OCI-LY7 (cell line): ENCODE measurements around the gene PFKFB4. TPM values are rescaled to one million over a fixed set of nuclear protein-coding genes. Genes with fewer than 3 reads are reported as not detected.
A peak's percentile ranks its signal among the peaks of the same experiment; 100 is the strongest.

Experiments
- BruUV-seq: library from RNA; stranded (reverse); fragments of 400-500 nt; replicated peaks from 2 replicates; lab custom pipeline; 2021; lab: Mats Ljungman, UMichigan
- CTCF ChIA-PET: fragments of 300-600 bp; sonication (Branson Sonifier 250); formaldehyde crosslinking; loops from one replicate; lab custom pipeline; 2022; ENCODE audit warnings: antibody characterized with exemption; ENCODE audit not compliant: unreplicated experiment; lab: Charles Lee
- POLR2A ChIA-PET: fragments of 300-600 bp; sonication (Branson Sonifier 250); formaldehyde crosslinking; loops from one replicate; lab custom pipeline; 2022; ENCODE audit warnings: antibody characterized with exemption; lab: Charles Lee
- DNase-seq: peaks from one replicate; pipeline ENCODE4 v3.0.0-alpha.2; 2015; ENCODE audit warnings: low spot score
- H2AFZ ChIP-seq: fragments of 200-600 bp; sonication (generic), shearing (Covaris generic); 2 replicates; pipeline ENCODE4 v1.6.1; 2014; ENCODE audit warnings: mild to moderate bottlenecking, antibody characterized with exemption, low read length, moderate library complexity
- H3K27ac ChIP-seq: fragments of 200-600 bp; sonication (generic); 2 replicates; pipeline ENCODE4 v1.5.1; 2014; ENCODE audit warnings: mixed run types, low read depth, mild to moderate bottlenecking, moderate library complexity, low read length, inconsistent platforms; ENCODE audit not compliant: poor library complexity, severe bottlenecking
- H3K36me3 ChIP-seq: fragments of 200-600 bp; sonication (generic); 2 replicates; pipeline ENCODE4 v1.6.1; 2014; ENCODE audit warnings: mild to moderate bottlenecking, antibody characterized with exemption, low read length, moderate library complexity, mixed read lengths; ENCODE audit not compliant: insufficient read depth
- H3K4me1 ChIP-seq: fragments of 200-600 bp; sonication (generic); 2 replicates; pipeline ENCODE4 v1.5.1; 2014; ENCODE audit warnings: mild to moderate bottlenecking, low read length; ENCODE audit not compliant: insufficient read depth, poor library complexity, severe bottlenecking
- H3K4me2 ChIP-seq: fragments of 200-600 bp; sonication (generic); 2 replicates; pipeline ENCODE4 v1.6.1; 2014; ENCODE audit warnings: mild to moderate bottlenecking, low read length
- H3K4me3 ChIP-seq: fragments of 200-600 bp; sonication (generic); 2 replicates; pipeline ENCODE4 v1.5.1; 2014; ENCODE audit warnings: mild to moderate bottlenecking, low read depth, low read length; ENCODE audit not compliant: poor library complexity, severe bottlenecking
- H3K79me2 ChIP-seq: fragments of 200-600 bp; sonication (generic); 2 replicates; pipeline ENCODE4 v1.6.1; 2016; ENCODE audit warnings: low read depth, mild to moderate bottlenecking, low read length, moderate library complexity, mixed read lengths; ENCODE audit not compliant: insufficient read depth
- H3K9me2 ChIP-seq: fragments of 200-600 bp; sonication (generic); 2 replicates; pipeline ENCODE4 v1.6.1; 2016; ENCODE audit warnings: mild to moderate bottlenecking, low read length, mixed read lengths; ENCODE audit not compliant: insufficient read depth
- H3K9me3 ChIP-seq: fragments of 200-600 bp; sonication (generic); 2 replicates; pipeline ENCODE4 v1.6.1; 2014; ENCODE audit warnings: mild to moderate bottlenecking, mixed run types, low read length, mixed read lengths
- H4K20me1 ChIP-seq: fragments of 200-600 bp; sonication (generic); 2 replicates; pipeline ENCODE4 v1.6.1; 2014; ENCODE audit warnings: mild to moderate bottlenecking, antibody characterized with exemption, low read length, moderate library complexity, mixed read lengths; ENCODE audit not compliant: insufficient read depth
- CTCF ChIP-seq: fragments of 200-600 bp; sonication (generic); conservative IDR thresholded peaks from 2 replicates; pipeline ENCODE4 v1.5.1; 2014; ENCODE audit warnings: mild to moderate bottlenecking, antibody characterized with exemption, low read length, moderate library complexity, mixed read lengths
- EZH2phosphoT487 ChIP-seq: fragments of 200-600 bp; sonication (generic); IDR thresholded peaks from 2 replicates; pipeline ENCODE4 v1.6.1; 2018; ENCODE audit warnings: low read depth, borderline replicate concordance, mild to moderate bottlenecking, mixed run types, antibody characterized with exemption, low read length, moderate library complexity, mixed read lengths
- intact Hi-C: fragments of 100-400 bp; cut with micrococcal nuclease; formaldehyde crosslinking; loops from one replicate; pipeline ENCODE4 v1.10.0; 2022; ENCODE audit not compliant: unreplicated experiment
- total RNA-seq, 2 experiments: library from RNA; depleted of rRNA in 1 of 2; stranded (reverse); fragments of >200 nt in 1 of 2; shearing (Covaris generic) in 1 of 2; gene quantifications; 2 replicates each; pipeline ENCODE4 v1.2.3, GENCODE V29; 2014 to 2022

PFKFB4 gene
- total RNA-seq, 2 experiments from 2014 or later: 5.0 to 29.0 TPM

GRCh38 chr3:48561045-48561736, 4.6 kb upstream of the PFKFB4 start:
- Histone ChIP-seq H3K9me2 (no peaks in the 10 kb centered on the region), H3K79me2 (no peaks in the 10 kb centered on the region), H2AFZ (peak overlapping the region; percentile 22; the same call in 1 of the 2 replicates), H3K9me3 (no peaks in the 10 kb centered on the region), H4K20me1 (no peaks in the 10 kb centered on the region), H3K36me3 (no peaks in the 10 kb centered on the region), H3K4me1 (peaks cover 40% of the 10 kb centered on the region), H3K4me3 (no peak overlapping the region), H3K4me2 (peak overlapping the region; percentile 35; the same call in 1 of the 2 replicates), H3K27ac (no peak overlapping the region)
- ChIA-PET CTCF (interaction anchor here (0.6 kb wide), 1 partner anchor 29 kb away, joined by 3 read pairs; no protein-coding TSS in a partner anchor), POLR2A (no interaction called here)
- intact Hi-C loops: loop anchor here (5.0 kb wide), 1 partner anchor 101 kb away; the partner anchor contains the start of gene CELSR3
- TF ChIP-seq CTCF: no peak
- no peak for TF ChIP-seq EZH2phosphoT487
- no TSS peak for BruUV-seq
- peak; percentile 40 for DNase-seq

GRCh38 chr3:48560648-48561018, 4.0 kb upstream of the PFKFB4 start:
- Histone ChIP-seq H2AFZ (peak overlapping the region; percentile 22; the same call in 1 of the 2 replicates), H3K27ac (peak overlapping the region; percentile 0)
- intact Hi-C loops: loop anchor here (5.0 kb wide), 1 partner anchor 102 kb away; the partner anchor contains the start of gene CELSR3

More at GRCh38 chr3:48560648-48561018, 4.0 kb upstream of the PFKFB4 start:
- no peaks in the 10 kb centered on the region for H3K36me3 ChIP-seq
- H3K9me2 ChIP-seq: no peaks in the 10 kb centered on the region
- ChIA-PET POLR2A (no interaction called here), CTCF (interaction anchor here (0.6 to 0.8 kb wide), 2 partner anchors 29 to 88 kb away, joined by 3 to 4 read pairs; no protein-coding TSS in a partner anchor)
- no peaks in the 10 kb centered on the region for H4K20me1 ChIP-seq
- no peaks in the 10 kb centered on the region for H3K79me2 ChIP-seq
- no TSS peak for BruUV-seq
- TF ChIP-seq EZH2phosphoT487: no peak
- TF ChIP-seq CTCF: no peak
- no peak overlapping the region for H3K4me3 ChIP-seq
- no peaks in the 10 kb centered on the region for H3K9me3 ChIP-seq
- DNase-seq: no peak
- H3K4me1 ChIP-seq: peaks cover 46% of the 10 kb centered on the region
- H3K4me2 ChIP-seq: peak overlapping the region; percentile 35; the same call in 1 of the 2 replicates
